GM18499 (cell line): ENCODE data around the gene C14orf93.
A peak's percentile ranks its signal among the peaks of the same experiment; 100 is the strongest.
"Not testable (repeated sequence)": the region's sequence is repeated elsewhere in the genome, so short reads cannot be mapped to it uniquely, and the experiment has no call there.

Experiments used
- ATAC-seq: cut with Tn5 transposase; IDR thresholded peaks from one replicate; pipeline ENCODE4 v1.9.1; 2021; ENCODE audit warnings: moderate number of reproducible peaks; ENCODE audit not compliant: insufficient read depth, unreplicated experiment

The C14orf93 gene

DNA sequence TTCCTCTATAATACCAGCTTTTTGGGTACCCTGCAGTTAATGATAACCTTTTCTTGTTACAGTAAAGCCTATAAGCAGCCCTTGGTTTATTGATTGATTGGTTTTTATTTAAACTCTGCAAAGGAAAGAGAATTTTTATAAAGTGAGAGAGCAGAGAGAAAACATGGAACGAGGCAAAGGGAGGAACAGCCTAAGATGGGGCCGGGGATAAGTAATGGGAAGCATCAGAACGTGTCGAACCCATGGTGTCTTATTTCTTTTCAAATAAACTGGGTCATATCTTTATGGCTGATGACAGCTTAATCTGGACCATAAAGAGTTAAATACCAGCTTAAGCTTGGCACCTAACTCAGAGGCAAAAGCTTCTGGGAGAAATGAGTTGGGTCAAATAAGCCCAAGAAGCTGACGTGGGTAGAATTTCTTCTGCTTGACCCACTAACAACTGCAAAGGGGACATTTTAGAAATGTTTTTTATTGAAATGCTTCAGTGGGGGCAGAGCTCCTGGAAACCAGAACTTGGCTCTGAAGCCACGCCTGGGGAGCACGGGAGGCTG lies 12.0 kb upstream of the C14orf93 start:
- no peak for ATAC-seq

DNA sequence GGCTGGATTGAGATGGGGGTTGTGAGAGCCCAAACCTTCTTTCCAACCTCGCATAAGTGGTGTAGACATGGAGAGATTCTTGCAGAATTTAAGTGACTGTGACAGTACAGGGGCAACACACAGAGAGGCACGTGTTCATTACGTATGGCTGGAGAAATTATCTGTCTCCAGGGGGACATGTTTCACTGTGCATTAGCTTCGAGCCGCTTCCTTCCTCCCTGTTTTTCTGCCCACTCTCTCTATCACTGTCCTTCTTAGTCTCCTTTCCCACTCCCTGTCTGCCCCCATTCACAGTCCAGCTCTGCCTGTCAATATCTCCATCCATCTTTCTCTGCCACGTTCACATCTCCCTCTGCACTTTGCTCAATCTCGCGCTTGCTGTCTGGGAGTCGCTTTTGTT lies 11.5 kb upstream of the C14orf93 start:
- ATAC-seq, result no peak

DNA sequence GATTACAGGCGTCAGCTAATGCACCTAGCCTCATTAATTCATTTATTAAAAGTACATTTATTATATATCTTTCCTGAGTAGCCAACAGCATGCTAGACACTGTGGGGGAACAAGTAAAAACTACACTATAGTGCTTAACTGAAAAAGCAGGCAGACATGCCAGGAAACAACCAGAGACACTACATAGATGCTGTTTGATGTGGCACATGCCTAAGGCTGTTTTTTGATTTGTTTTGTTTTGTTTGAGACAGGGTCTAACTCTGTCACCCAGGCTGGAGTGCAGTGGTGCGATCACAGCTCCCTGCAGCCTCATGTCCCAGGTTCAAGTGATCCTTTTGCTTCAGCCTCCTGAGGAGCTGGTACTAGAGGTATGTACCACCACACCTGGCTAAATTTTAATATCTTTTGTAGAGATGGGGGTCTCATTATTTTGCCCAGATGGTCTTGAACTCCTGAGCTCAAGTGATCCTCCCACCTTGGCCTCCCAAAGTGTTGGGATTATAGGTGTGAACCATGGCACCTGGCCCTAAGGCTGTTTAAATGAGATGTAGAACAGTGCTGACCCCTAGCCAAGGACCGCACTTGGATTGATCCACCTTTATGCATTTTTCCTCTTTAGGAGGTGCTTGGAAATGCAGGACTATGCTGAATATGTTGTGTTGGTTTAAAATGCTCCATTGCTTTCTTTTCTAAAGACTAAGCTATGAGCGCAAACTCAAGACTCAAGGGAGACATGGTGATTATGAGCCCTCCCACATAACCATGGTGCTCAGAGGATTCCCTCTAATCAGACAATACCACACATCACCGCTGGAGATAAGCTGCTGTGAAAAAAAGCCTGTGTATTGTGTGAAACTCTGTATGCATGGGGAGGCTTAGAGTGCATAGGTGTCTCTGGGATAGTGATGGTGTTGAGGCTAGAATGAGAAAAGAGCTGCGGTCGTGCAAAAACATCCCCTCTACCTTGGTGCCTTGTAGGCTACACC lies 10.5 kb upstream of the C14orf93 start:
- ATAC-seq, result no peak

GRCh38 chr14:23018107-23018506 lies 8.2 kb upstream of the C14orf93 start:
- ATAC-seq, result no peak

DNA sequence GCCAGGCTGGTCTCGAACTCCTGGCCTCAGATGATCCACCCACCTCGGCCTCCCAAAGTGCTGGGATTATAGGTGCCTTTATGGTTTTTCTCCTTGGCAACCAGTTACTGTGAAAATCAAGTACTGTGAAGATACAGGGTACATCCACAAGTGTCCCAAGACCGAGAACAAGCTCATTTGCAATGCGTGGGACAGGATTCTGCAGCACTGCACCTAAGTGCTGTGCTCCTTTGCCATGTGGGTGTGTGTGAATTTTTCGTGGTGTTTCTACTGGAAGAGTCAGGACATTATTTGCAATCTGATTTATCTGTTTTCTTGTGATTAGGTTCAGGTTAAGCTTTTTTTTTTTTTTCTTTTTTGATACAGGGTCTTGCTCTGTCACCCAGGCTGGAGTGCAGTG lies 7.1 kb upstream of the C14orf93 start:
- ATAC-seq, result no peak

GRCh38 chr14:23015618-23016017 lies 5.7 kb upstream of the C14orf93 start:
- no peak for ATAC-seq

GRCh38 chr14:23013749-23014054 lies 3.8 kb upstream of the C14orf93 start:
- not testable (repeated sequence) for ATAC-seq

- ATAC-seq, result no peak
Measured at GRCh38 chr14:23013054-23013748, 3.3 kb upstream of the C14orf93 start.

DNA sequence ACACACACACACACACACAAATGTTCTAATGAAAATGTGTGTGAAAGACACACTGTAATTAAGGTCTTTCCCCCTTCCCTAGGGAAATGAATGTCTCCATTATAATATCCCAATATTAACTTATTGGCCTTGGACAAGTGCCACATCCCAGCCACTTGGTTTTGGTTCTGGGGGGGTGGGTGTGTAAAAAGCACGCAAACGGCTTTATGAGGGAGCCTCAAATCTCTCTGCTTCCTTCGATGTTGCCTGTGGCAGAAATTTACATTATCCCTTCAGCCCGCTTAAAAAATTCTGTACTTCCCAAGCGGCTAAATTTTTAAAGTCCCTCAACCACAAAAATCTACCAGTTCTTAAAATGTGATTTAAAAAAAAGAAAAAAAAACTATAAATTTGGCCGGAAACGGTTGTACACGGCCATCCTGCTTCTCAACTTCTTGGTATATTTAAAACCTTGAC lies 432 bp downstream of the C14orf93 start:
- no peak for ATAC-seq

GRCh38 chr14:23008831-23009230 lies 1.1 kb downstream of the C14orf93 start:
- no peak for ATAC-seq

- peak; percentile 67 for ATAC-seq
Measured at GRCh38 chr14:23006544-23007419, 3.2 kb downstream of the C14orf93 start.

GRCh38 chr14:23006188-23006534 lies 3.8 kb downstream of the C14orf93 start:
- ATAC-seq, result no peak

- ATAC-seq, result no peak
Measured at GRCh38 chr14:23005451-23006187, 4.3 kb downstream of the C14orf93 start.

GRCh38 chr14:23004274-23004673 lies 5.7 kb downstream of the C14orf93 start:
- ATAC-seq, result not testable (repeated sequence)

DNA sequence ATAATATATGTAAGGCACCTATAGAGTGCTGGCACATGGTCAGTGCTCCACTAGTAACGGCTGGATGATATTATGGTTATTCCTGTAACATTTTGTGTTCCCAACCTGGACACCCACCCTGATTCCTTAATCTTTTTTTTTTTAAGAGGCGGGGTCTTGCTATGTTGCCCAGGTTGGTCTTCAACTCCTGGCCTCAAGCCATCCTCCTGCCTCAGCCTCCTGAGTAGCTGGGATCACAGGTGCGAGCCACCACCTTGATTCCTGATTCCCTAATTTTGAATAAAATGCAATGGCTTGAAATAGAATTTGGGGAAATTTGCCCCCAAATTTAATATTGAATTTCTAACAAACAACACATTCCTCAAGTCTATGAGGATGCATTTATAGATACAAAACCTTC lies 7.4 kb downstream of the C14orf93 start:
- no peak for ATAC-seq

DNA sequence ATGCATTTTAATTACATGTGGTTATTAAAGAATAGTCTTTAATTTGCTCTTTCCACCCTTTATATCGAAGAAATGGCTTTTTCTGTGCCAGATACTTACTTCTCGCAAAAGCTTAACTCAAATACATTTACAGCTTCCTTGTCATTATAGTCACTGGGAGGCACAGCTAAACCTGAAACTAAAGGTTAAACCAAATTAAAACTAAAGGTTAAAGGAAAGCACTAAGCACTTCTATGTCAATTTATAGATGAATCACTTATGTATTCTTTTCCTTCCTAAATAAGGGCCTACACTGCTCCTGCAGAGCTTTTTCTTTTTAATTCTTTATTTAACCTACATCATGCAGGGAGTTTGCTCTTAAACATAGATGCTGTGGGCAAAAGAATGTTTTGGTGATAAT lies 9.1 kb downstream of the C14orf93 start:
- no peak for ATAC-seq

DNA sequence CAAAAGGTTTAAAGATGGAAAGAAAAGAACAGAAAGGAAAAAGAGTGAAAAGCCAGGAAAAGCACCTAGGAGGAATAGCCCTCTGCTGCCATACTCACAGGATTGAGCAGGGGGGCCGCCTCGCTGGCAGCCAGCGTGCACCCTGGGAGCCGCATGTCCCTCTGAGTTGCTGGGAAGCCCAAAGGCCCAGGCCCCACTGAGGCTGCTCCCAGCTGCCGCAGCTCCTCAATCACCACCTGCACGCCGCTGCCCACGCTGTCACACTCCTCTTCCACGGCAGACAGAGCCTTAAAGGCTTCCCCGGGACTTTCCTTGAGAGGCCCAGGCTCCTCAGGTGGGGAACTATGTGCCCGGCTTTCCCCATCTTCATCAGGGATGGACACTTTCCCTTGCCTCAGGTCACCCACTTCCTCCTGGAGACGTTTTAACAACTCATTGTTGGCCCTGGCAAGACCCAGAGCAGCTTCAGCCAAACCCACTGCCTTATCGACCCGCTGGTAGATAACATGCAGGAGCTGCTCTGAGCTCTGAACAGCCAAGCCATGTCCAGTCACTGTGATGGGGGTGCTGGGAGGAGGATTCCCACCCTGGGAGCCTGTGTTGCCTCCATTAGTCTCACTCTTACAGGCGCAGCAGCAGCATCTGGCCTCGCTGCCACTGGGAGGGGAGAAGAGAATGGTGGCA lies 11.5 kb downstream of the C14orf93 start:
- no peak for ATAC-seq

DNA sequence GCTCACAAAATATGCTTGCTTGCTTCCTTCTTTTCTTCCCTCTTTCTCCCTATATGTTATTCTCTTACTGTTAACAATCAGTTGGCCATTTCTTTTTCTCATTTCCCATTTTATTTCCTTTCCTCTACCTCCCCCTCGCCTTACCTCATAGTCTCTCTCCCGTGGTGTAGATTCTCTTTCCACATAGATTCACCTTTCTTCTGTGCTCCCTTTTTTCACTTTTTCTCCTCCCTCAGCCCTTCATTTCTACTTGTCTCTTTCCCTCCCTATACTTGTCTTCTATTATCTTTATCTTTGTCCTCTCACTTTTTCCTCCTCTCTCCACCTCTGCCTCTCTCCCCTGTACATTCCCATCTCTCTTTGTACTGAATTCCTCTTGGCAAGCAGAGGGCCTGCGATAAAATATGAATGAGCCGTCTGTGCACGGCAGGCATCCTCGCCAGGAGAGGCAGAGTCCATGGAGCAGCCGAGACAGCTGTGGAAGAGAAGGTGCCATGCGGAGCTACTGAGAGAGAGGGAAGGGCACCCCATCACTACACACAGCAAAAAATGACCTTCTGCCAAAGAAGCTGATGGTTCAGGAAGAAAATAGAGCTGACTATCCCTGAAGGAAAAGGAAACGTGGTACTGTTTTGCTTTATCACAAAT lies 12.1 kb downstream of the C14orf93 start:
- no peak for ATAC-seq
